H9 (cell line): ENCODE data around the gene ZNF646. TPM values are rescaled to one million over a fixed set of nuclear protein-coding genes. Genes with fewer than 3 reads are reported as not detected.

ENCODE experiments used
- DNase-seq: peaks from one replicate; pipeline ENCODE4 v3.0.0-alpha.2; 2017
- H2AFZ ChIP-seq: one replicate; pipeline ENCODE4 v1.6.1; 2013; ENCODE audit warnings: mild to moderate bottlenecking, low read length, control low read depth, moderate library complexity
- H2AK5ac ChIP-seq: 2 replicates; pipeline ENCODE4 v1.6.1; 2013; ENCODE audit warnings: low read length, control low read depth, mixed read lengths; ENCODE audit not compliant: insufficient read length
- H2BK120ac ChIP-seq: one replicate; pipeline ENCODE4 v1.6.1; 2013; ENCODE audit warnings: low read depth, mild to moderate bottlenecking, low read length, control low read depth, inconsistent platforms; ENCODE audit not compliant: poor library complexity, severe bottlenecking
- H2BK12ac ChIP-seq: 2 replicates; pipeline ENCODE4 v1.6.1; 2013; ENCODE audit warnings: low read length, control low read depth, mixed read lengths, low read depth; ENCODE audit not compliant: insufficient read length
- H2BK15ac ChIP-seq: 2 replicates; pipeline ENCODE4 v1.6.1; 2013; ENCODE audit warnings: low read depth, low read length, control low read depth
- H2BK20ac ChIP-seq: one replicate; pipeline ENCODE4 v1.6.1; 2013; ENCODE audit warnings: low read depth, mild to moderate bottlenecking, low read length, control low read depth, inconsistent platforms; ENCODE audit not compliant: poor library complexity, severe bottlenecking
- H2BK5ac ChIP-seq: 2 replicates; pipeline ENCODE4 v1.6.1; 2013; ENCODE audit warnings: low read length, control low read depth, mixed read lengths; ENCODE audit not compliant: insufficient read length
- H3K14ac ChIP-seq: 2 replicates; pipeline ENCODE4 v1.6.1; 2013; ENCODE audit warnings: low read length, control low read depth; ENCODE audit not compliant: insufficient read depth
- H3K18ac ChIP-seq: 2 replicates; pipeline ENCODE4 v1.6.1; 2013; ENCODE audit warnings: low read depth, mild to moderate bottlenecking, mixed read lengths, low read length, control low read depth; ENCODE audit not compliant: insufficient read length
- H3K23ac ChIP-seq: 2 replicates; pipeline ENCODE4 v1.6.1; 2013; ENCODE audit warnings: low read length, control low read depth, mixed read lengths, low read depth; ENCODE audit not compliant: insufficient read length
- H3K23me2 ChIP-seq: 2 replicates; pipeline ENCODE4 v1.6.1; 2013; ENCODE audit warnings: low read depth, mild to moderate bottlenecking, mixed read lengths, low read length, control low read depth; ENCODE audit not compliant: insufficient read length, poor library complexity, severe bottlenecking
- H3K27ac ChIP-seq: 2 replicates; pipeline ENCODE4 v1.5.1; 2013; ENCODE audit warnings: low read length, control low read depth, mixed read lengths, low read depth; ENCODE audit not compliant: insufficient read length
- H3K27me3 ChIP-seq: 2 replicates; pipeline ENCODE4 v1.6.1; 2013; ENCODE audit warnings: low read length, control low read depth, inconsistent platforms; ENCODE audit not compliant: insufficient read depth
- H3K4ac ChIP-seq: 2 replicates; pipeline ENCODE4 v1.6.1; 2013; ENCODE audit warnings: low read depth, mild to moderate bottlenecking, control low read depth, inconsistent platforms, low read length, moderate library complexity
- H3K4me1 ChIP-seq: 2 replicates; pipeline ENCODE4 v1.6.1; 2013; ENCODE audit warnings: low read length, control low read depth, inconsistent platforms; ENCODE audit not compliant: insufficient read depth
- H3K4me2 ChIP-seq: 2 replicates; pipeline ENCODE4 v1.6.1; 2013; ENCODE audit warnings: low read length, control low read depth, mixed read lengths; ENCODE audit not compliant: insufficient read length, insufficient read depth
- H3K56ac ChIP-seq: 2 replicates; pipeline ENCODE4 v1.6.1; 2013; ENCODE audit warnings: low read depth, mild to moderate bottlenecking, mixed read lengths, low read length, control low read depth; ENCODE audit not compliant: insufficient read length
- H3K79me1 ChIP-seq: 2 replicates; pipeline ENCODE4 v1.6.1; 2013; ENCODE audit warnings: low read depth, mild to moderate bottlenecking, moderate library complexity, low read length, control low read depth, inconsistent platforms; ENCODE audit not compliant: insufficient read depth, poor library complexity, severe bottlenecking
- H3K79me2 ChIP-seq: 2 replicates; pipeline ENCODE4 v1.6.1; 2013; ENCODE audit warnings: low read length, control low read depth, inconsistent platforms; ENCODE audit not compliant: insufficient read depth
- H3K9ac ChIP-seq: 2 replicates; pipeline ENCODE4 v1.6.1; 2013; ENCODE audit warnings: low read length, control low read depth, mixed read lengths; ENCODE audit not compliant: insufficient read length; ENCODE audit errors: extremely low read depth
- H3K9me3 ChIP-seq: one replicate; pipeline ENCODE4 v1.6.1; 2013; ENCODE audit warnings: low read depth, low read length, inconsistent platforms; ENCODE audit not compliant: control insufficient read depth
- H3T11ph ChIP-seq: one replicate; pipeline ENCODE4 v1.6.1; 2013; ENCODE audit warnings: mild to moderate bottlenecking, low read length, control low read depth, inconsistent platforms
- H4K20me1 ChIP-seq: one replicate; pipeline ENCODE4 v1.6.1; 2013; ENCODE audit not compliant: control insufficient read depth, insufficient read length, insufficient read depth
- H4K5ac ChIP-seq: 2 replicates; pipeline ENCODE4 v1.6.1; 2013; ENCODE audit warnings: low read depth, mild to moderate bottlenecking, mixed read lengths, low read length, control low read depth; ENCODE audit not compliant: insufficient read length
- H4K8ac ChIP-seq: replicated peaks from 2 replicates; pipeline ENCODE4 v1.6.1; 2013; ENCODE audit warnings: low read length, control low read depth, mixed read lengths, low read depth; ENCODE audit not compliant: insufficient read length
- H4K91ac ChIP-seq: 2 replicates; pipeline ENCODE4 v1.6.1; 2013; ENCODE audit warnings: low read depth, mild to moderate bottlenecking, moderate library complexity, mixed read lengths, low read length, control low read depth; ENCODE audit not compliant: insufficient read length
- H3K27ac Mint-ChIP-seq, 3 experiments: 2 replicates in 2 of 3; 3 replicates in 1 of 3; pipeline ENCODE4 v1.8.0; 2020 to 2021; ENCODE audit warnings: mixed read lengths in 3 of 3, mild to moderate bottlenecking in 1 of 3, moderate library complexity in 1 of 3
- H3K27me3 Mint-ChIP-seq: 2 replicates; pipeline ENCODE4 v1.8.0; 2021; ENCODE audit warnings: low read depth, mild to moderate bottlenecking, moderate library complexity, mixed read lengths
- H3K36me3 Mint-ChIP-seq, 3 experiments: 2 replicates in 2 of 3; 3 replicates in 1 of 3; pipeline ENCODE4 v1.8.0; 2020 to 2021; ENCODE audit warnings: low read depth in 3 of 3, mixed read lengths in 3 of 3; ENCODE audit not compliant: insufficient read depth in 1 of 3
- H3K4me1 Mint-ChIP-seq, 2 experiments: 2 replicates each; pipeline ENCODE4 v1.8.0; 2020; ENCODE audit warnings: mixed read lengths in 2 of 2
- H3K4me3 Mint-ChIP-seq, 2 experiments: 2 replicates in 1 of 2; 3 replicates in 1 of 2; pipeline ENCODE4 v1.8.0; 2020 to 2021; ENCODE audit warnings: mild to moderate bottlenecking in 2 of 2, mixed read lengths in 2 of 2, moderate library complexity in 1 of 2
- H3K9me3 Mint-ChIP-seq, 2 experiments: 2 replicates in 1 of 2; 3 replicates in 1 of 2; pipeline ENCODE4 v1.8.0; 2020; ENCODE audit warnings: mild to moderate bottlenecking in 2 of 2, mixed read lengths in 2 of 2, moderate library complexity in 1 of 2
- WGBS: extraction: QIAGEN DNeasy Blood & Tissue Kit; methylation state at CpG from one replicate; pipeline ENCODE4 v1.1.7; 2013; ENCODE audit warnings: missing lambda C conversion rate, low lambda C conversion rate, mixed read lengths; ENCODE audit not compliant: insufficient read length; ENCODE audit errors: extremely low coverage; 5-methylcytosine and 5-hydroxymethylcytosine counted together
- total RNA-seq: library from RNA; stranded (reverse); gene quantifications from 2 replicates; pipeline ENCODE4 v1.2.1, GENCODE V29; 2021
- TF ChIP-seq, protein P1 (sequence below): fragments of 200-600 bp; sonication (generic); conservative IDR thresholded peaks from 3 replicates; pipeline ENCODE4 v1.8.0; 2021; ENCODE audit warnings: antibody characterized with exemption, mild to moderate bottlenecking

ZNF646 gene
- total RNA-seq, 1 experiment from 2014 or later = 29.2 TPM

DNA sequence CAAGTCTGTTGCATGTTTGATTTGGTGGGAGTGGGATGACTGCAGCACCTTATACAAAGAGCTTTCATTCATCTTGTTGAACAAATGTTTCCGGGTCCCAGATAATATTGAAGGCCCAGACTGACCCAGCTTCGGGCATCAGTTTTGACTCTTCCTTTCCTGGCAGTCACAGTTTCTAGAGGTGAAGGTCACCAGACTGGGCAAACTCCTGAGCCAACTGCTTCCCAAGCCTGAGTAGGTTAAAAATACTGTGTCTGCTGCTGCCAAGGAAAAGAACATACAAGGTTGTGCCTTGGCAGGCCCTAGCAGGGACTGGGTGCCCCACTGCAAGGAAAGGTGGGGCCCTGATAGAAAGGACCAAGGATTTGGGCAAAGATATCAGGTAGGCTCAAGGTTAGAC, 38.5 kb downstream of the ZNF646 start:
- H4K8ac ChIP-seq = no peak overlapping the region
- Mint-ChIP-seq H3K27me3 (no peaks in the 10 kb centered on the region; the same call in 1 of the 2 replicates), H3K9me3 (no peaks in the 10 kb centered on the region), H3K36me3 (peaks cover 19 to 41% (median 33%) of the 10 kb centered on the region in 3 experiments), H3K4me3 (no peak overlapping the region), H3K27ac (no peak overlapping the region; a peak in 1 of 7 replicates), H3K4me1 (peaks cover 4 to 7% of the 10 kb centered on the region in 2 experiments)
- no peak overlapping the region for H4K5ac ChIP-seq
- no peak for DNase-seq
- no peaks in the 10 kb centered on the region; the same call in 1 of the 2 replicates for H3K27me3 ChIP-seq
- peaks cover 1% of the 10 kb centered on the region; the same call in 1 of the 2 replicates for H3K79me2 ChIP-seq
- TF ChIP-seq, protein P1, sequence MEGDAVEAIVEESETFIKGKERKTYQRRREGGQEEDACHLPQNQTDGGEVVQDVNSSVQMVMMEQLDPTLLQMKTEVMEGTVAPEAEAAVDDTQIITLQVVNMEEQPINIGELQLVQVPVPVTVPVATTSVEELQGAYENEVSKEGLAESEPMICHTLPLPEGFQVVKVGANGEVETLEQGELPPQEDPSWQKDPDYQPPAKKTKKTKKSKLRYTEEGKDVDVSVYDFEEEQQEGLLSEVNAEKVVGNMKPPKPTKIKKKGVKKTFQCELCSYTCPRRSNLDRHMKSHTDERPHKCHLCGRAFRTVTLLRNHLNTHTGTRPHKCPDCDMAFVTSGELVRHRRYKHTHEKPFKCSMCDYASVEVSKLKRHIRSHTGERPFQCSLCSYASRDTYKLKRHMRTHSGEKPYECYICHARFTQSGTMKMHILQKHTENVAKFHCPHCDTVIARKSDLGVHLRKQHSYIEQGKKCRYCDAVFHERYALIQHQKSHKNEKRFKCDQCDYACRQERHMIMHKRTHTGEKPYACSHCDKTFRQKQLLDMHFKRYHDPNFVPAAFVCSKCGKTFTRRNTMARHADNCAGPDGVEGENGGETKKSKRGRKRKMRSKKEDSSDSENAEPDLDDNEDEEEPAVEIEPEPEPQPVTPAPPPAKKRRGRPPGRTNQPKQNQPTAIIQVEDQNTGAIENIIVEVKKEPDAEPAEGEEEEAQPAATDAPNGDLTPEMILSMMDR = no peak
- H3K14ac ChIP-seq = no peak overlapping the region
- H3K23me2 ChIP-seq = peaks cover 8% of the 10 kb centered on the region
- no peak overlapping the region for H2BK120ac ChIP-seq
- no peak overlapping the region for H2BK15ac ChIP-seq
- no peak overlapping the region for H3K23ac ChIP-seq
- no peak overlapping the region for H2BK5ac ChIP-seq
- H3T11ph ChIP-seq = no peak overlapping the region
- no peak overlapping the region for H2AK5ac ChIP-seq
- no peak overlapping the region for H3K18ac ChIP-seq
- no peak overlapping the region for H3K27ac ChIP-seq
- no peak overlapping the region for H3K9ac ChIP-seq
- H3K56ac ChIP-seq = no peak overlapping the region
- no peaks in the 10 kb centered on the region for H3K79me1 ChIP-seq
- no peak overlapping the region for H2AFZ ChIP-seq
- no peak overlapping the region for H3K4me2 ChIP-seq
- no peaks in the 10 kb centered on the region for H3K4me1 ChIP-seq
- no peaks in the 10 kb centered on the region for H4K20me1 ChIP-seq
- no CpG with 5 or more reads among the region's 2 CpGs for WGBS
- no peak overlapping the region for H2BK12ac ChIP-seq
- H3K9me3 ChIP-seq = no peaks in the 10 kb centered on the region
- H3K4ac ChIP-seq = no peak overlapping the region
- H2BK20ac ChIP-seq = no peak overlapping the region
- no peak overlapping the region for H4K91ac ChIP-seq
